Measurements from ENCODE around the gene NASP. TPM values are rescaled to one million over a fixed set of nuclear protein-coding genes. Genes with fewer than 3 reads are reported as not detected.
A peak's percentile ranks its signal among the peaks of the same experiment; 100 is the strongest.

The NASP gene
- total and polyA plus RNA-seq, 3 experiments from 2014 or later = 79.9 to 219 (median 212) TPM

- Mint-ChIP-seq H3K4me3 (peak overlapping the region in 1 of 7 donors; percentile 14), H3K27me3 (peaks cover 0 to 1% of the 10 kb centered on the region in 2 donors), H3K27ac (peak overlapping the region in 7 of 8 donors; percentile 39 to 82 (median 72)), H3K9me3 (no peaks in the 10 kb centered on the region), H3K4me1 (peaks cover 25 to 30% (median 27%) of the 10 kb centered on the region in 3 donors), H3K36me3 (no peaks in the 10 kb centered on the region)
- Histone ChIP-seq H3K4me1 (ENCODE audit: insufficient read depth, low read length) (peaks cover 13% of the 10 kb centered on the region), H3K36me3 (ENCODE audit: insufficient read depth, low read length) (no peaks in the 10 kb centered on the region), H3K9me3 (ENCODE audit: low read length) (no peaks in the 10 kb centered on the region), H3K4me3 (ENCODE audit: low read length) (no peak overlapping the region), H3K27me3 (ENCODE audit: insufficient read depth, low read length, poor library complexity, severe bottlenecking) (no peaks in the 10 kb centered on the region), H3K27ac (ENCODE audit: low read depth, low read length) (no peak overlapping the region)
- DNase-seq = no peak
- POLR2A ChIA-PET = interaction anchor here (1.2 kb wide), 1 partner anchor 23 kb away, joined by 3 read pairs; the partner anchor contains the start of gene PRDX1
- CTCF ChIA-PET = interaction anchor here (1.1 to 1.3 kb wide), 5 partner anchors 9 to 186 kb away, joined by 3 to 4 read pairs (median 3); partner anchors contain the start of gene PRDX1
Measured at GRCh38 chr1:45545019-45545493, 38.8 kb upstream of the NASP start.

GRCh38 chr1:45545553-45546310 lies 38.1 kb upstream of the NASP start:
- no peak for DNase-seq
- peaks cover 0 to 1% of the 10 kb centered on the region in 2 donors for H3K27me3 Mint-ChIP-seq
- POLR2A ChIA-PET = interaction anchor here (0.7 to 1.2 kb wide), 2 partner anchors 24 to 1062 kb away, joined by 3 read pairs; partner anchors contain the start of gene PRDX1
- Histone ChIP-seq H3K9me3 (ENCODE audit: low read length) (no peaks in the 10 kb centered on the region), H3K27ac (ENCODE audit: low read depth, low read length) (no peak overlapping the region), H3K4me1 (ENCODE audit: insufficient read depth, low read length) (peaks cover 18% of the 10 kb centered on the region), H3K4me3 (ENCODE audit: low read length) (no peak overlapping the region), H3K27me3 (ENCODE audit: insufficient read depth, low read length, poor library complexity, severe bottlenecking) (no peaks in the 10 kb centered on the region), H3K36me3 (ENCODE audit: insufficient read depth, low read length) (no peaks in the 10 kb centered on the region)
- peaks cover 0 to 4% (median 0%) of the 10 kb centered on the region in 3 donors for H3K36me3 Mint-ChIP-seq
- H3K27ac Mint-ChIP-seq = peak overlapping the region in 6 of 8 donors; percentile 39 to 82 (median 70)
- H3K4me1 Mint-ChIP-seq = peaks cover 31 to 34% (median 32%) of the 10 kb centered on the region in 3 donors
- CTCF ChIA-PET = interaction anchor here (0.6 to 1.4 kb wide), 5 partner anchors 8 to 751 kb away, joined by 3 to 4 read pairs (median 3); partner anchors contain the start of gene PRDX1
- no peak overlapping the region for H3K4me3 Mint-ChIP-seq
- H3K9me3 Mint-ChIP-seq = no peaks in the 10 kb centered on the region

- Histone ChIP-seq H3K27ac (ENCODE audit: low read depth, low read length) (peak within 1 kb of the TSS; percentile 86), H3K9me3 (ENCODE audit: low read length) (no peaks in the 10 kb centered on the region), H3K4me1 (ENCODE audit: insufficient read depth, low read length) (peaks cover 20% of the 10 kb centered on the region), H3K36me3 (ENCODE audit: insufficient read depth, low read length) (no peaks in the 10 kb centered on the region), H3K4me3 (ENCODE audit: low read length) (peak within 1 kb of the TSS; percentile 91), H3K27me3 (ENCODE audit: insufficient read depth, low read length, poor library complexity, severe bottlenecking) (no peaks in the 10 kb centered on the region)
- H3K27me3 Mint-ChIP-seq = no peaks in the 10 kb centered on the region
- peak within 1 kb of the TSS; percentile 91 to 99 (median 97) for H3K27ac Mint-ChIP-seq
- ChIA-PET CTCF (interaction anchor here (0.9 to 1.9 kb wide), 5 partner anchors 9 to 51 kb away, joined by 3 to 7 read pairs (median 4); partner anchors contain the start of genes CCDC163 and MMACHC), POLR2A (interaction anchor here (0.6 to 1.7 kb wide), 5 partner anchors 29 to 62 kb away, joined by 3 to 13 read pairs (median 6); partner anchors contain the start of genes CCDC163, MMACHC, NASP and PRDX1)
- no peaks in the 10 kb centered on the region for H3K9me3 Mint-ChIP-seq
- DNase-seq = peak; percentile 76 to 88 (median 84)
- peaks cover 0 to 14% (median 3%) of the 10 kb centered on the region in 3 donors for H3K36me3 Mint-ChIP-seq
- H3K4me1 Mint-ChIP-seq = peaks cover 22 to 25% (median 25%) of the 10 kb centered on the region in 3 donors
- H3K4me3 Mint-ChIP-seq = peak within 1 kb of the TSS; percentile 93 to 99 (median 97)
Measured at GRCh38 chr1:45550401-45551351, 33.2 kb upstream of the NASP start, which contains the start of gene AKR1A1. Gene AKR1A1 (plus strand): TSS chr1:45550826. CDS start chr1:45561795, 10,969 bp downstream.

- H3K9me3 Mint-ChIP-seq = no peaks in the 10 kb centered on the region
- Histone ChIP-seq H3K4me1 (ENCODE audit: insufficient read depth, low read length) (peaks cover 20% of the 10 kb centered on the region), H3K27me3 (ENCODE audit: insufficient read depth, low read length, poor library complexity, severe bottlenecking) (no peaks in the 10 kb centered on the region), H3K4me3 (ENCODE audit: low read length) (peak overlapping the region; percentile 91), H3K36me3 (ENCODE audit: insufficient read depth, low read length) (peaks cover 3% of the 10 kb centered on the region), H3K9me3 (ENCODE audit: low read length) (no peaks in the 10 kb centered on the region), H3K27ac (ENCODE audit: low read depth, low read length) (peak overlapping the region; percentile 86)
- no peaks in the 10 kb centered on the region for H3K27me3 Mint-ChIP-seq
- peaks cover 0 to 17% (median 3%) of the 10 kb centered on the region in 3 donors for H3K36me3 Mint-ChIP-seq
- POLR2A ChIA-PET = interaction anchor here (1.7 kb wide), 3 partner anchors 30 to 52 kb away, joined by 6 to 13 read pairs (median 8); partner anchors contain the start of genes CCDC163, MMACHC, NASP and PRDX1
- peak overlapping the region in 7 of 8 donors; percentile 91 to 99 (median 97) for H3K27ac Mint-ChIP-seq
- H3K4me3 Mint-ChIP-seq = peak overlapping the region; percentile 93 to 99 (median 97)
- CTCF ChIA-PET = interaction anchor here (1.2 to 1.9 kb wide), 3 partner anchors 18 to 34 kb away, joined by 3 to 7 read pairs (median 3); no protein-coding TSS in a partner anchor
- peaks cover 25% of the 10 kb centered on the region in 3 donors for H3K4me1 Mint-ChIP-seq
- DNase-seq = no peak
Measured at GRCh38 chr1:45551684-45552083, 32.2 kb upstream of the NASP start.

GRCh38 chr1:45552331-45552730 lies 31.5 kb upstream of the NASP start:
- CTCF ChIA-PET = interaction anchor here (1.9 kb wide), 1 partner anchor 17 kb away, joined by 7 read pairs; no protein-coding TSS in a partner anchor
- Histone ChIP-seq H3K4me1 (ENCODE audit: insufficient read depth, low read length) (peaks cover 20% of the 10 kb centered on the region), H3K27ac (ENCODE audit: low read depth, low read length) (peak overlapping the region; percentile 7), H3K9me3 (ENCODE audit: low read length) (no peaks in the 10 kb centered on the region), H3K36me3 (ENCODE audit: insufficient read depth, low read length) (peaks cover 3% of the 10 kb centered on the region), H3K4me3 (ENCODE audit: low read length) (no peak overlapping the region), H3K27me3 (ENCODE audit: insufficient read depth, low read length, poor library complexity, severe bottlenecking) (no peaks in the 10 kb centered on the region)
- peak overlapping the region in 5 of 7 donors; percentile 35 to 98 (median 49) for H3K4me3 Mint-ChIP-seq
- H3K36me3 Mint-ChIP-seq = peaks cover 0 to 19% (median 3%) of the 10 kb centered on the region in 3 donors
- H3K27me3 Mint-ChIP-seq = no peaks in the 10 kb centered on the region
- peak overlapping the region in 3 of 8 donors; percentile 0 to 98 (median 73) for H3K27ac Mint-ChIP-seq
- H3K4me1 Mint-ChIP-seq = peaks cover 26 to 28% (median 26%) of the 10 kb centered on the region in 3 donors
- DNase-seq = no peak
- POLR2A ChIA-PET = no interaction called here
- no peaks in the 10 kb centered on the region for H3K9me3 Mint-ChIP-seq

GRCh38 chr1:45554198-45554597 lies 29.6 kb upstream of the NASP start:
- CTCF ChIA-PET = interaction anchor here (1.1 to 1.7 kb wide), 3 partner anchors 9 to 32 kb away, joined by 3 to 6 read pairs (median 4); partner anchors contain the start of gene PRDX1
- Mint-ChIP-seq H3K27ac (no peak overlapping the region), H3K27me3 (no peaks in the 10 kb centered on the region), H3K4me3 (no peak overlapping the region), H3K36me3 (peaks cover 0 to 24% (median 3%) of the 10 kb centered on the region in 3 donors), H3K4me1 (peaks cover 29 to 33% (median 31%) of the 10 kb centered on the region in 3 donors), H3K9me3 (no peaks in the 10 kb centered on the region)
- Histone ChIP-seq H3K4me3 (ENCODE audit: low read length) (no peak overlapping the region), H3K36me3 (ENCODE audit: insufficient read depth, low read length) (peaks cover 3% of the 10 kb centered on the region), H3K27me3 (ENCODE audit: insufficient read depth, low read length, poor library complexity, severe bottlenecking) (no peaks in the 10 kb centered on the region), H3K4me1 (ENCODE audit: insufficient read depth, low read length) (peaks cover 20% of the 10 kb centered on the region), H3K27ac (ENCODE audit: low read depth, low read length) (no peak overlapping the region), H3K9me3 (ENCODE audit: low read length) (no peaks in the 10 kb centered on the region)
- no peak for DNase-seq
- POLR2A ChIA-PET = interaction anchor here (1.2 kb wide), 1 partner anchor 32 kb away, joined by 3 read pairs; the partner anchor contains the start of gene PRDX1
